WTC11 (cell line): ENCODE measurements around the gene MNAT1. TPM values are rescaled to one million over a fixed set of nuclear protein-coding genes. Genes with fewer than 3 reads are reported as not detected.

Experiments used
- ATAC-seq: fragments of 200-7000 bp; cut with Tn5 transposase; 2 replicates; pipeline ENCODE4 v1.10.0; 2021; ENCODE audit warnings: mild to moderate bottlenecking, moderate library complexity
- CTCF ChIA-PET: fragments of 300-600 bp; sonication (Branson Sonifier 250); formaldehyde crosslinking; loops from one replicate; lab custom pipeline; 2021; ENCODE audit warnings: antibody characterized with exemption; lab: Charles Lee
- POLR2A ChIA-PET: fragments of 350-600 bp; sonication (Branson Sonifier 250); formaldehyde crosslinking; loops from one replicate; lab custom pipeline; 2021; ENCODE audit warnings: antibody characterized with exemption; lab: Charles Lee
- DNase-seq: peaks from one replicate; pipeline ENCODE4 v3.0.0; 2021; ENCODE audit warnings: low spot score
- H3K27ac Mint-ChIP-seq: 2 replicates; pipeline ENCODE4 v1.8.0; 2021; ENCODE audit warnings: mixed read lengths
- H3K27me3 Mint-ChIP-seq: 2 replicates; pipeline ENCODE4 v1.8.0; 2021; ENCODE audit warnings: low read depth, mild to moderate bottlenecking, moderate library complexity, mixed read lengths
- H3K36me3 Mint-ChIP-seq: 2 replicates; pipeline ENCODE4 v1.8.0; 2021; ENCODE audit warnings: mixed read lengths
- H3K4me1 Mint-ChIP-seq: 2 replicates; pipeline ENCODE4 v1.8.0; 2022; ENCODE audit warnings: mixed read lengths
- H3K4me3 Mint-ChIP-seq: 2 replicates; pipeline ENCODE4 v1.8.0; 2021; ENCODE audit warnings: mild to moderate bottlenecking, moderate library complexity, mixed read lengths
- H3K9me3 Mint-ChIP-seq: 2 replicates; pipeline ENCODE4 v1.8.0; 2021; ENCODE audit warnings: mixed read lengths
- AFF4 ChIP-seq: sonication (generic); formaldehyde crosslinking; IDR thresholded peaks from 2 replicates; pipeline ENCODE4 v1.8.1; 2023; ENCODE audit warnings: mild to moderate bottlenecking, missing genetic modification reagents, borderline replicate concordance
- ATF3 ChIP-seq: sonication (generic); formaldehyde crosslinking; conservative IDR thresholded peaks from 2 replicates; pipeline ENCODE4 v1.8.1; 2022; ENCODE audit warnings: mild to moderate bottlenecking, missing genetic modification reagents
- E2F1 ChIP-seq: sonication (generic); formaldehyde crosslinking; IDR thresholded peaks from 2 replicates; pipeline ENCODE4 v1.8.0; 2022; ENCODE audit warnings: mild to moderate bottlenecking, missing genetic modification reagents
- E2F5 ChIP-seq: sonication (generic); formaldehyde crosslinking; IDR thresholded peaks from 2 replicates; pipeline ENCODE4 v1.8.1; 2022; ENCODE audit warnings: mild to moderate bottlenecking, moderate library complexity, missing genetic modification reagents
- ELF4 ChIP-seq: sonication (generic); formaldehyde crosslinking; IDR thresholded peaks from 2 replicates; pipeline ENCODE4 v1.8.1; 2022; ENCODE audit warnings: low read depth, mild to moderate bottlenecking, moderate library complexity, missing genetic modification reagents
- FOXP1 ChIP-seq: sonication (generic); formaldehyde crosslinking; IDR thresholded peaks from 2 replicates; pipeline ENCODE4 v1.8.0; 2022; ENCODE audit warnings: missing genetic modification reagents, mild to moderate bottlenecking, moderate library complexity, borderline replicate concordance
- GABPB1 ChIP-seq: sonication (generic); formaldehyde crosslinking; IDR thresholded peaks from 2 replicates; pipeline ENCODE4 v1.8.1; 2023; ENCODE audit warnings: mild to moderate bottlenecking, missing genetic modification reagents
- JAZF1 ChIP-seq: fragments of 250-450 bp; sonication (Bioruptor Pico); IDR thresholded peaks from 2 replicates; pipeline ENCODE4 v1.9.0; 2021; ENCODE audit warnings: moderate library complexity, mild to moderate bottlenecking, inconsistent platforms
- MXD4 ChIP-seq: fragments of 250-450 bp; sonication (Bioruptor Pico); IDR thresholded peaks from 2 replicates; pipeline ENCODE4 v1.8.0; 2021; ENCODE audit warnings: mild to moderate bottlenecking, moderate library complexity, borderline replicate concordance
- OVOL2 ChIP-seq: fragments of 250-450 bp; sonication (Bioruptor Pico); IDR thresholded peaks from 2 replicates; pipeline ENCODE4 v1.9.0; 2021; ENCODE audit warnings: mild to moderate bottlenecking, borderline replicate concordance
- USF1 ChIP-seq: sonication (generic); formaldehyde crosslinking; IDR thresholded peaks from 2 replicates; pipeline ENCODE4 v1.8.0; 2022; ENCODE audit warnings: mild to moderate bottlenecking, missing genetic modification reagents
- ZBTB21 ChIP-seq: sonication (generic); formaldehyde crosslinking; IDR thresholded peaks from 2 replicates; pipeline ENCODE4 v1.8.1; 2023; ENCODE audit warnings: mild to moderate bottlenecking, missing genetic modification reagents, borderline replicate concordance
- ZMAT4 ChIP-seq: fragments of 250-450 bp; sonication (Bioruptor Pico); IDR thresholded peaks from 2 replicates; pipeline ENCODE4 v1.9.0; 2021; ENCODE audit warnings: mild to moderate bottlenecking
- ZNF232 ChIP-seq: sonication (generic); formaldehyde crosslinking; IDR thresholded peaks from 2 replicates; pipeline ENCODE4 v1.8.0; 2022; ENCODE audit warnings: mild to moderate bottlenecking, missing genetic modification reagents
- ZNF425 ChIP-seq: fragments of 250-450 bp; sonication (Bioruptor Pico); conservative IDR thresholded peaks from 2 replicates; pipeline ENCODE4 v1.9.0; 2021; ENCODE audit warnings: mild to moderate bottlenecking
- ZNF671 ChIP-seq: fragments of 250-450 bp; sonication (Bioruptor Pico); IDR thresholded peaks from 2 replicates; pipeline ENCODE4 v1.8.0; 2021; ENCODE audit warnings: mild to moderate bottlenecking
- total RNA-seq: library from RNA; stranded (reverse); gene quantifications from 3 replicates; pipeline ENCODE4 v1.2.3, GENCODE V29; 2021

MNAT1 gene
- total RNA-seq, 1 experiment from 2014 or later, result 59.0 TPM

GRCh38 chr14:60974090-60974651 lies 239.6 kb downstream of the MNAT1 start:
- ChIA-PET CTCF (no interaction called here), POLR2A (no interaction called here)
- Mint-ChIP-seq H3K9me3 (no peaks in the 10 kb centered on the region), H3K4me1 (no peaks in the 10 kb centered on the region; the same call in 1 of the 2 replicates), H3K4me3 (no peak overlapping the region), H3K27ac (peak overlapping the region; percentile 63; the same call in 1 of the 2 replicates), H3K27me3 (no peaks in the 10 kb centered on the region), H3K36me3 (peaks cover 24% of the 10 kb centered on the region)
- DNase-seq (no peak), ATAC-seq (no peak)
- TF ChIP-seq AFF4 (CRISPR knock-in tag), result no peak
- no peak for TF ChIP-seq ZNF232 (CRISPR knock-in tag)
- TF ChIP-seq ZBTB21 (CRISPR knock-in tag), result no peak
- no peak for TF ChIP-seq GABPB1 (CRISPR knock-in tag)
- TF ChIP-seq MXD4, result no peak
- no peak for TF ChIP-seq ZNF425 (CRISPR knock-in tag)
- TF ChIP-seq ZMAT4 (CRISPR knock-in tag), result no peak
- TF ChIP-seq OVOL2, result no peak
- TF ChIP-seq ELF4 (CRISPR knock-in tag), result no peak
- TF ChIP-seq USF1 (CRISPR knock-in tag), result no peak
- no peak for TF ChIP-seq E2F5 (CRISPR knock-in tag)
- TF ChIP-seq E2F1, result no peak
- no peak for TF ChIP-seq JAZF1 (CRISPR knock-in tag)
- TF ChIP-seq ZNF671 (CRISPR knock-in tag), result no peak
- TF ChIP-seq ATF3 (CRISPR knock-in tag), result no peak
- TF ChIP-seq FOXP1 (CRISPR knock-in tag), result no peak
